Neural cell (in vitro differentiated cells): ENCODE results near the gene SUFU. TPM values are rescaled to one million over a fixed set of nuclear protein-coding genes. Genes with fewer than 3 reads are reported as not detected.

Experiments used
- H2AFZ ChIP-seq: fragments of 200-600, 300-800 bp; sonication (generic), shearing (Covaris generic); 2 replicates; pipeline ENCODE4 v1.6.0; 2014; ENCODE audit warnings: low read depth, mild to moderate bottlenecking, antibody characterized with exemption, low read length, moderate library complexity
- H3F3A ChIP-seq: fragments of 200-600 bp; shearing (Covaris generic); 2 replicates; pipeline ENCODE4 v1.6.1; 2016; ENCODE audit warnings: mild to moderate bottlenecking, moderate library complexity, mixed read lengths, antibody characterized with exemption, low read length; ENCODE audit not compliant: insufficient read depth, poor library complexity, severe bottlenecking
- H3K27ac ChIP-seq: fragments of 200-600, 300-800 bp; sonication (generic), shearing (Covaris generic); 2 replicates; pipeline ENCODE4 v1.5.1; 2014; ENCODE audit warnings: mild to moderate bottlenecking, low read length, moderate library complexity
- H3K27me3 ChIP-seq: fragments of 300-800, 200-600 bp; sonication (generic), shearing (Covaris generic); 2 replicates; pipeline ENCODE4 v1.6.0; 2014; ENCODE audit warnings: mild to moderate bottlenecking, low read depth, low read length, moderate library complexity; ENCODE audit not compliant: insufficient read depth
- H3K36me3 ChIP-seq: fragments of 300-800, 200-600 bp; sonication (generic), shearing (Covaris generic); 2 replicates; pipeline ENCODE4 v1.5.1; 2014; ENCODE audit warnings: mild to moderate bottlenecking, antibody characterized with exemption, low read length, moderate library complexity; ENCODE audit not compliant: insufficient read depth
- H3K4me2 ChIP-seq: fragments of 300-800, 200-600 bp; sonication (generic), shearing (Covaris generic); 2 replicates; pipeline ENCODE4 v1.6.0; 2014; ENCODE audit warnings: mild to moderate bottlenecking, low read length
- H3K4me3 ChIP-seq: fragments of 300-800, 200-600 bp; sonication (generic), shearing (Covaris generic); 2 replicates; pipeline ENCODE4 v1.5.1; 2014; ENCODE audit warnings: mild to moderate bottlenecking, low read length, moderate library complexity
- H3K79me2 ChIP-seq: fragments of 200-600 bp; shearing (Covaris generic); replicated peaks from 2 replicates; pipeline ENCODE4 v1.6.0; 2014; ENCODE audit warnings: mild to moderate bottlenecking, low read length, moderate library complexity; ENCODE audit not compliant: insufficient read depth
- H3K9ac ChIP-seq: fragments of 300-800, 200-600 bp; sonication (generic), shearing (Covaris generic); 2 replicates; pipeline ENCODE4 v1.6.1; 2016; ENCODE audit warnings: mild to moderate bottlenecking, low read length, mixed read lengths
- H3K9me2 ChIP-seq: fragments of 200-600 bp; shearing (Covaris generic); 2 replicates; pipeline ENCODE4 v1.6.1; 2016; ENCODE audit warnings: mild to moderate bottlenecking, low read length, mixed read lengths; ENCODE audit not compliant: insufficient read depth
- H3K9me3 ChIP-seq: fragments of 200-600, 300-800 bp; sonication (generic), shearing (Covaris generic); 2 replicates; pipeline ENCODE4 v1.6.1; 2016; ENCODE audit warnings: mild to moderate bottlenecking, mixed run types, low read length, moderate library complexity, mixed read lengths
- H4K20me1 ChIP-seq: fragments of 200-600 bp; shearing (Covaris generic); 2 replicates; pipeline ENCODE4 v1.6.1; 2016; ENCODE audit warnings: mild to moderate bottlenecking, mixed run types; ENCODE audit not compliant: insufficient read depth
- EP300 ChIP-seq: fragments of 450-650 bp; conservative IDR thresholded peaks from 2 replicates; pipeline ENCODE4 v1.6.1; 2014; ENCODE audit warnings: antibody characterized with exemption, mild to moderate bottlenecking, moderate library complexity; ENCODE audit not compliant: poor library complexity, severe bottlenecking
- EZH2 ChIP-seq: fragments of 200-600, 300-800 bp; shearing (Covaris generic), sonication (generic); IDR thresholded peaks from 2 replicates; pipeline ENCODE4 v1.6.1; 2014; ENCODE audit warnings: antibody characterized with exemption, low read length, borderline replicate concordance, mild to moderate bottlenecking; ENCODE audit not compliant: insufficient read depth, poor library complexity, severe bottlenecking
- MXI1 ChIP-seq: fragments of 450-650 bp; conservative IDR thresholded peaks from 2 replicates; pipeline ENCODE4 v1.6.1; 2014; ENCODE audit warnings: antibody characterized with exemption, mild to moderate bottlenecking; ENCODE audit not compliant: poor library complexity, severe bottlenecking
- POLR2AphosphoS5 ChIP-seq: IDR thresholded peaks from 2 replicates; pipeline ENCODE4 v1.6.1; 2012
- RAD21 ChIP-seq: fragments of 450-650 bp; conservative IDR thresholded peaks from 2 replicates; pipeline ENCODE4 v1.6.1; 2014; ENCODE audit warnings: antibody characterized with exemption, mild to moderate bottlenecking, moderate library complexity
- SMC3 ChIP-seq: fragments of 450-650 bp; conservative IDR thresholded peaks from 2 replicates; pipeline ENCODE4 v1.6.1; 2014; ENCODE audit warnings: antibody characterized with exemption, mild to moderate bottlenecking, moderate library complexity; ENCODE audit not compliant: poor library complexity
- TAF1 ChIP-seq: IDR thresholded peaks from 2 replicates; pipeline ENCODE4 v1.6.1; 2012; ENCODE audit warnings: low read depth
- polyA plus RNA-seq: library from polyadenylated mRNA; depleted of rRNA; stranded (reverse); fragments of >200 nt; gene quantifications from 2 replicates; pipeline ENCODE4 v1.2.3, GENCODE V29; 2014
- TF ChIP-seq, protein P1 (sequence below): fragments of 450-650 bp; IDR thresholded peaks from 2 replicates; pipeline ENCODE4 v1.5.1; 2014; ENCODE audit warnings: antibody characterized with exemption, mild to moderate bottlenecking, moderate library complexity; ENCODE audit not compliant: poor library complexity, severe bottlenecking
- TF ChIP-seq, protein P2 (sequence below): IDR thresholded peaks from 2 replicates; pipeline ENCODE4 v1.6.1; 2012; ENCODE audit warnings: borderline replicate concordance

The SUFU gene
- polyA plus RNA-seq, 1 donor from 2014 or later, result 4.8 TPM

DNA sequence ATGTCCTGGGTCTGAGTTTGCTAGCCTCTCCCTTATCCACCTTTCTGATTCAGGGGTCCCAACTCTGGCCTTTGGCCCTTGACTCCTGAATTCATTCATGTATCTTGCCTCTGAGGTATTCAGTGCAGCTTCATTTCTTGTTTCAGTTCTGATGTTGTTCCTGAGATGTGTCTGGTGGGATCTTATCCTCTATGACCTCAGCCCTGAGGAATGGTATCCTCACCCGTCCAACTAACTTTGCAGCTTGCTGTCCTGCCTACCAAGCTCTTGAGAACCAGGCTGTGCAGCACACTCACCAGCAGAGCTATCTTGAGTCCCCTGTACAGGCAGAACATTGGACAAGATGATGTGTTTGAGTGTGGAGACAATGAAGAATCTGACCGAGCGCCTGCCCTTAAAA, 13.8 kb downstream of the SUFU start:
- Histone ChIP-seq H3K4me2 (no peak overlapping the region), H3K36me3 (no peaks in the 10 kb centered on the region), H2AFZ (no peak overlapping the region), H3K27me3 (no peaks in the 10 kb centered on the region), H3K9me3 (no peaks in the 10 kb centered on the region), H3K79me2 (no peaks in the 10 kb centered on the region), H3K27ac (no peak overlapping the region), H3F3A (no peaks in the 10 kb centered on the region), H4K20me1 (no peaks in the 10 kb centered on the region), H3K4me3 (no peak overlapping the region), H3K9me2 (no peaks in the 10 kb centered on the region), H3K9ac (no peak overlapping the region)
- TF ChIP-seq TAF1, result no peak

DNA sequence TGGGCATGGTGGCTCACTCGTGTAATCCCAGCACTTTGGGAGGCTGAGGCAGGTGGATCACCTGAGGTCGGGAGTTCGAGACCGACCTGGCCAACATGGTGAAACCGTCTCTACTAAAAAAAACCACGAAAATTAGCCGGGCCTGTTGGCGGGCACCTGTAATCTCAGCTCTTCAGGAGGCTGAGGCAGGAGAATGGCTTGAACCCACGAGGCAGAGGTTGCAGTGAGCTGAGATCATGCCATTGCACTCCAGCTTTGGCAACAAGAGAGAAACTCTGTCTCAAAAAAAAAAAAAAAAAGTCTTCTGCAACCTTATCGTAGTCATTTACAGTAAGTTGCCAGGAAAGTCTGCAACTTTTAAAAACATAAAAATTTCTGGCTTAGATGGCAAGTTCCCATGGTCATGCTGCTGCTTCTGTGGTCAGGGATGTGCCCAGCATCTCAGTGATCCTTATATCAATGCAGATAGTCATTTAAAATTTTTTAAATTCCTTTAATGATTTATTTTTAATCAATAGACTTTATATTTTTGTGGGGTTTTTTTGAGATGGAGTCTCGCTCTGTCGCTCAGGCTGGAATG, 15.6 kb downstream of the SUFU start:
- Histone ChIP-seq H3K27me3 (no peaks in the 10 kb centered on the region), H3F3A (no peaks in the 10 kb centered on the region), H3K4me2 (no peak overlapping the region), H2AFZ (no peak overlapping the region), H3K36me3 (no peaks in the 10 kb centered on the region), H3K27ac (no peak overlapping the region), H3K9me2 (no peaks in the 10 kb centered on the region), H3K9me3 (no peaks in the 10 kb centered on the region), H3K9ac (no peak overlapping the region), H4K20me1 (no peaks in the 10 kb centered on the region), H3K4me3 (no peak overlapping the region), H3K79me2 (peaks cover 4% of the 10 kb centered on the region)
- no peak for TF ChIP-seq SMC3
- no peak for TF ChIP-seq EZH2
- TF ChIP-seq EP300, result no peak
- no peak for TF ChIP-seq POLR2AphosphoS5
- no peak for TF ChIP-seq TAF1
- TF ChIP-seq MXI1, result no peak
- TF ChIP-seq, protein P1, sequence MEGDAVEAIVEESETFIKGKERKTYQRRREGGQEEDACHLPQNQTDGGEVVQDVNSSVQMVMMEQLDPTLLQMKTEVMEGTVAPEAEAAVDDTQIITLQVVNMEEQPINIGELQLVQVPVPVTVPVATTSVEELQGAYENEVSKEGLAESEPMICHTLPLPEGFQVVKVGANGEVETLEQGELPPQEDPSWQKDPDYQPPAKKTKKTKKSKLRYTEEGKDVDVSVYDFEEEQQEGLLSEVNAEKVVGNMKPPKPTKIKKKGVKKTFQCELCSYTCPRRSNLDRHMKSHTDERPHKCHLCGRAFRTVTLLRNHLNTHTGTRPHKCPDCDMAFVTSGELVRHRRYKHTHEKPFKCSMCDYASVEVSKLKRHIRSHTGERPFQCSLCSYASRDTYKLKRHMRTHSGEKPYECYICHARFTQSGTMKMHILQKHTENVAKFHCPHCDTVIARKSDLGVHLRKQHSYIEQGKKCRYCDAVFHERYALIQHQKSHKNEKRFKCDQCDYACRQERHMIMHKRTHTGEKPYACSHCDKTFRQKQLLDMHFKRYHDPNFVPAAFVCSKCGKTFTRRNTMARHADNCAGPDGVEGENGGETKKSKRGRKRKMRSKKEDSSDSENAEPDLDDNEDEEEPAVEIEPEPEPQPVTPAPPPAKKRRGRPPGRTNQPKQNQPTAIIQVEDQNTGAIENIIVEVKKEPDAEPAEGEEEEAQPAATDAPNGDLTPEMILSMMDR, result no peak

DNA sequence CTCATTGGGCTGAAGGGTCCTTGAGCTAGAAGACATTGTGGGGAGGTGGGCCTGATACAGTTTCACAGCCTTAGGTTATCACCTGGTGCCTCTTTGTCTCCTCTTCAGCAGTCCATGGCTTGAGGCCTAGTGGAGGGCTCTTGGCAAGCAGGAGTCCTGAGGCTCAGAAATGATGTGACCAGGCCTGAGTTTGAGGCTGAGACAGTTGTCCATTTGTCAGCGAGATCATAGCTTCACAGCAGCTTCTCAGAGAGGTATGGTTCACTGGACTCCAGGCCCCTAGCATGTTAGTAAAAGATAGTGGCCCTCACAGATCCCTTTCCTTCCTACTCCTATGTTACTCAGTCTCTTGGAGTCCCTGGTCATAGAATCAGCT, 19.1 kb downstream of the SUFU start:
- H3K9me2 ChIP-seq, result no peaks in the 10 kb centered on the region
- no peaks in the 10 kb centered on the region for H3F3A ChIP-seq
- no peak for TF ChIP-seq MXI1
- no peak for TF ChIP-seq EP300
- TF ChIP-seq TAF1, result no peak
- TF ChIP-seq, protein P2, sequence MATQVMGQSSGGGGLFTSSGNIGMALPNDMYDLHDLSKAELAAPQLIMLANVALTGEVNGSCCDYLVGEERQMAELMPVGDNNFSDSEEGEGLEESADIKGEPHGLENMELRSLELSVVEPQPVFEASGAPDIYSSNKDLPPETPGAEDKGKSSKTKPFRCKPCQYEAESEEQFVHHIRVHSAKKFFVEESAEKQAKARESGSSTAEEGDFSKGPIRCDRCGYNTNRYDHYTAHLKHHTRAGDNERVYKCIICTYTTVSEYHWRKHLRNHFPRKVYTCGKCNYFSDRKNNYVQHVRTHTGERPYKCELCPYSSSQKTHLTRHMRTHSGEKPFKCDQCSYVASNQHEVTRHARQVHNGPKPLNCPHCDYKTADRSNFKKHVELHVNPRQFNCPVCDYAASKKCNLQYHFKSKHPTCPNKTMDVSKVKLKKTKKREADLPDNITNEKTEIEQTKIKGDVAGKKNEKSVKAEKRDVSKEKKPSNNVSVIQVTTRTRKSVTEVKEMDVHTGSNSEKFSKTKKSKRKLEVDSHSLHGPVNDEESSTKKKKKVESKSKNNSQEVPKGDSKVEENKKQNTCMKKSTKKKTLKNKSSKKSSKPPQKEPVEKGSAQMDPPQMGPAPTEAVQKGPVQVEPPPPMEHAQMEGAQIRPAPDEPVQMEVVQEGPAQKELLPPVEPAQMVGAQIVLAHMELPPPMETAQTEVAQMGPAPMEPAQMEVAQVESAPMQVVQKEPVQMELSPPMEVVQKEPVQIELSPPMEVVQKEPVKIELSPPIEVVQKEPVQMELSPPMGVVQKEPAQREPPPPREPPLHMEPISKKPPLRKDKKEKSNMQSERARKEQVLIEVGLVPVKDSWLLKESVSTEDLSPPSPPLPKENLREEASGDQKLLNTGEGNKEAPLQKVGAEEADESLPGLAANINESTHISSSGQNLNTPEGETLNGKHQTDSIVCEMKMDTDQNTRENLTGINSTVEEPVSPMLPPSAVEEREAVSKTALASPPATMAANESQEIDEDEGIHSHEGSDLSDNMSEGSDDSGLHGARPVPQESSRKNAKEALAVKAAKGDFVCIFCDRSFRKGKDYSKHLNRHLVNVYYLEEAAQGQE, result no peak
- TF ChIP-seq RAD21, result no peak
- H3K9me3 ChIP-seq, result no peaks in the 10 kb centered on the region
- H3K79me2 ChIP-seq, result peaks cover 4% of the 10 kb centered on the region
- no peak overlapping the region for H3K9ac ChIP-seq
- no peak overlapping the region for H3K4me3 ChIP-seq
- H3K27ac ChIP-seq, result no peak overlapping the region
- H2AFZ ChIP-seq, result no peak overlapping the region
- no peaks in the 10 kb centered on the region for H3K27me3 ChIP-seq
- H4K20me1 ChIP-seq, result no peaks in the 10 kb centered on the region
- H3K4me2 ChIP-seq, result no peak overlapping the region
- no peaks in the 10 kb centered on the region for H3K36me3 ChIP-seq
